ENCODE results near the gene RAMAC.
"Not testable (repeated sequence)": the region's sequence is repeated elsewhere in the genome, so short reads cannot be mapped to it uniquely, and the experiment has no call there.

RAMAC gene

GRCh38 chr15:82969353-82969752, 16.7 kb upstream of the RAMAC start:
- DNase-seq: no peak

- no peak for DNase-seq
These were observed 15.8 kb upstream of the RAMAC start for GRCh38 chr15:82970078-82970686.

DNA sequence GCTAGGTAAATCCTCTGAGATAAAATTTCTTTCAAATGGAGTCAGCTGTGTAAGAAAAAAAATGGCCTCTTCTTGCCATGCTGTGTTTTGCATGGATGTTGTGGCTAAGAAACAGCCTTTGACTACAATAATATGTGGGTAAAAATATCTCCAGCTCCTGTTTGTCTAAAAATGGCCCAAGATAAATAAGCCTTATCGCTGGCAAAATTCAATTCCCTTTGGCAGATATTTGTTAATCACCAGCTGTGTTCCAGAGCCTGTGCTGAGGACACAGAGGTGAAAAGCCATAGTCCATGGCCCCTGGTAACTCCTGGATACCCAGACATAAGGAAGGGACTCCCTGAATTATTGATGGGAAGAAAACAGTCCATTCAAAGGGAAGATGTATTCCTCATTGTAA, 15.3 kb upstream of the RAMAC start:
- DNase-seq: no peak

- DNase-seq: no peak
These were observed 14.6 kb upstream of the RAMAC start for GRCh38 chr15:82971218-82971984.

DNA sequence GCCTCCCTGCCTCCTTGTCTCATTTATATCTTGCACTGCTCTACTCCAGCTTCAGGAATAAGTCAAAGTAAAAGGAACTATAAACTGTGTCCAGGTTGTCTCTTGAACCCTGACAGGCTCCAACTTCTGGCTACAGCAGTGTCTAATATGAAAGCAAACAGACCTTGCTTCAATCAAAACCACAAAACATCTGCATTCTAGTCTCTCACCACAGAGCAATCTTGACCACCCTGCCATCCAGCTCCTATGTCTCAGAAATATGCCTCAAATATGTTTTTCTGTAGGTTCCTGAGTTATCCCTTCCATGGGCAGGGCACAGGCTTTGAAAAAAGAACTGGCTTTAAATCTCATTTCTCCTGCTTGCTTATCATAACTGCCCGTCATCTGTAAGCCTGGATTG, 13.0 kb upstream of the RAMAC start:
- DNase-seq: no peak

DNA sequence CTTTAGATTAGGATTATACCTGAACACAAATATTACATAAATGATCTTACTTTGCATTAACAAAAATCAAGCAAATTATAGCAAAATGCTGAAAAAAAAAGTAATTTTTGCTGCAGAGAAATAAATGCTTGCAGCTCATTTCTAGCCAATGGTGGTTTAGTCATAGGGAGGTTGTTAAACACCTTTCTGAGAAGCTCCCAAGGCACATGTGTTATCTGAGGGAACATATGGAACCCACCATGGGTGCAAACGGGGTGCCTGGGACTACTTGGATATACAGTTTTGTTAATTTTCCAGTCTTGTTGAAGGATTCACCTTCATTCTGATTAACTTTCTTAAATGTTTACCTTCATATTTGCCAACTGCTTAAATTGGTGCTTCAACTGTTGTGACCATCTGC, 8.9 kb upstream of the RAMAC start:
- DNase-seq: no peak

DNA sequence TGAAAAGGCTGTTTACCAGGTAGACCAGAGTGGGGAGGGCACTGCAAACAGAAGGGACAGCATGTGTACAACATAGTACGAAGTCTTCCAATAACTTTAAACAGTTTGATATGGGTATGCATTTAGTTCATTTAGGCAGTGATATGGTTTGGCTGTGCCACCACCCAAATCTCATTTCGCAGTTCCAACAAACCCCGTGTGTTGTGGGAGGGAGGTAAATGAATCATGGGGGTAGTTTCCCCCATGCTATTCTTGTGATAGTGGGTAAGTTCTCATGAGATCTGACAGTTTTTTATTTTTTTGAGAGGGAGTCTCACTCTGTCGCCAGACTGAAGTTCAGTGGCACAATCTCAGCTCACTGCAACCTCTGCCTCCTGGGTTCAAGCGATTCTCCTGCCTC, 7.6 kb upstream of the RAMAC start:
- DNase-seq: no peak

- no peak for DNase-seq
These were observed 6.3 kb upstream of the RAMAC start for GRCh38 chr15:82979726-82980125.

DNA sequence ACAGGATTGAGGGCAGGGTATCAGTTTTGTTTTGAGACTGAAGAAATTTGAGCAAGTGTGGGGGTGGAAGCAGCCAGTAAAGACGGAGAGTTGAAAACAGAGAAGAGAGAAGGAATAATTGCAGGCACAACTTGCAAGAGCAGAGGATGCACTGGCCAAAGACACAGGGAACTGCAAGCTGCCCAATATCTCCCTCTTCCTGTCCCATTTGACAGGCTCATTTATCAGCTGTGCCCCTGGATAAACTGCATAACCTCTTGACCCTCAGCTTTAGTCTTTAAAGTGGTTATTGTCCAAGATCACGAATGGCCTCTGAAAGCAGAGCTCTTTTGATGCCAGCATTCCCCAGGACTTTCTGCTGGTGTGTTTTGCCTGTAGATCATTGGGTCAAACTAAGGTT, 5.0 kb upstream of the RAMAC start:
- DNase-seq: no peak

DNA sequence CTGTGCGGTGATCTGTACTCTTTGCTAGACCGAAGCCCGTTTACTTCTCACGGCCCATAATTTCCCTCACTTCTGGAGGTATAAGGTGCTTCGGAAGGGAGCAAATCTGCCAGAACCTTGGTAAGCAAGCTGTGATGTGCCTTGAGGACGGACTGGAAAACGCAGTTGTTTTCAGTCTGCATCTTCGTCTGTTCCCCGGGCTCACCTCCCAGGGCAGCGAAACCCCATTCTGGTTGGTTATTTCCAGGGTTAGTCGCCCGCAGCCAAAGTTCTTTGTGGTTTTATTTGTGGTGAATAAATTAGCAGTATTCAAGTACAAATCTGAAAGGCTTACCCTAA, 401 bp downstream of the RAMAC start:
- peak; percentile 35 for DNase-seq

DNA sequence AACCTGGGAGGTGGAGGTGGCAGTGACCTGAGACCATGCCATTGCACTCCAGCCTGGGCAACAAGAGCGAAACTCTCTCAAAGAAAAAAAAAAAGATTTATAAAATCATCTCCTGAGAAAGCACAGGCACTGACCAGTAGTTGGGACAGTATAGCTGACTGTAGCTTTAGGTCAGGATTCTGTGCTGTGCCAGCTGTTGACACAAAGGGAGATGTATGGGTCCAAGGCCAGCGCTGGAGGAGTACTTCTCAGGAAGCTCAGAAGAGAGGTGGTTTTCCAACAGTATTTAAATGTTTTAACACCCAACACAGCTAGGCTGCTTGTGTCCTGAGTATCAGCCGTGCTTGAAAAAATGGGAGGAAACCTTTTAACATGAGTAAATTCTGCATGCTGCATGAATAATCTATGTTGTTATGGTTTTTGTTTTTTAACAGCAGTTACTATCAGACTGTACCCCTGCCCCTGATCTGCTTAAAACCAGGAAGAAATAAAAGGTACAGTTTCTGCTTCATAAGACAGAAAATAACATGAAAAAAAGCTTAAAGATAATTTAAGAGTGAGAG, 6.5 kb downstream of the RAMAC start:
- no peak for DNase-seq

- DNase-seq: no peak
These were observed 7.1 kb downstream of the RAMAC start for GRCh38 chr15:82993144-82993543.

- DNase-seq: no peak
These were observed 9.1 kb downstream of the RAMAC start for GRCh38 chr15:82995076-82995475.

- no peak for DNase-seq
These were observed 9.9 kb downstream of the RAMAC start for GRCh38 chr15:82995938-82996337.

DNA sequence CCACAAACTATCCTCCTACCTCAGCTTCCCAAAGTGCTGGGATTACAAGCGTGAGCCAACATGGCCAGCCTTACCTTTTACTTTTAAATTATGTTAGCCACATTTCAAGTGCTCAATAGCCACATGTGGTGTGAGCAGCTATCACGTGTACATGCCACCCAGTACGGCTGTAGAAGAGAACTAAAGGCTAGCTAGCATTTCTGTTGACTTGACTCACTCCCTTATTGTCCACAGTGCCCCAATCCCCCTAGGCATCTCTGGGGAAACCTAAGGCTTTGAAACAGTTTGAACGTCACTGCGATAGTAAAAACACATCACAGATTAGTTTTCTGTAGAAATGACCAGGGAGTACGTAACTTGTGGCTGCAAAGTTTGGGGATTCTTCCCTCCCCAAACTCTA, 13.4 kb downstream of the RAMAC start:
- DNase-seq: no peak

DNA sequence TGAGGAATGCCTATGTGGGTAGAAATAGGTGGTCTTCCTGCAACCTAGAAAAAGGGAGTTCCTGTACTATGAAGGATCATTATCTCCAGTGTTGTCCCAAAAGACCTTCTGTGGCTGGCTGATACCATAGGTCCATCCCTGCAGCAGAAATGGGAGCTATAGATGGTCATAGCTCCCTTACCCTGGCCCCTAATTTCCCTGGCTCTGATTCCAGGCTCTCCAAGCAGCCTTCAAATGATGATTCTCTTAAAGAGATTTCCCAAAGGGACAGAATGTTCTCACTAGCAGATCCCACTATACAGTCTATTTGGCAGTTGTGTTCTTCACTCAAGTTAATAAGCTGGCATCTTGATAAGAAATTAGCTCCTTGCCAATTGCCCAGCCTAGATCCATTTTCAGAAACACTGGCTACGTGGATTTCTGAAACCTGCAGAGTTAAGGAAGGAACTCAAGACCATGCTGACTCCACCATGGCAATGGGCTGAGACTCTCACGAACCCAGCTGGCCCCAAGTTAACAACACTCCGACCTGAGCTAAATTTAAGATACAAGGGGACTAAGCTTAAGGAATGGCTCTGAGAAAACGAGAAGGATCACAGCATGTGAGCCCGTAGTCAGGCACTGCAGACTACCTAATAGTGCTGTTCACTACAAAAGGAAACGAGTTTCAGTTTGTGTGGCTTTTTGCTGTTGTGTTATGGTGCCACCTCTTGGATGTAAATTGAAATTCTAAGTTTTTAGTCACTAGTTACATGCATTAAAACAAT, 14.1 kb downstream of the RAMAC start:
- DNase-seq: peak; percentile 68

DNA sequence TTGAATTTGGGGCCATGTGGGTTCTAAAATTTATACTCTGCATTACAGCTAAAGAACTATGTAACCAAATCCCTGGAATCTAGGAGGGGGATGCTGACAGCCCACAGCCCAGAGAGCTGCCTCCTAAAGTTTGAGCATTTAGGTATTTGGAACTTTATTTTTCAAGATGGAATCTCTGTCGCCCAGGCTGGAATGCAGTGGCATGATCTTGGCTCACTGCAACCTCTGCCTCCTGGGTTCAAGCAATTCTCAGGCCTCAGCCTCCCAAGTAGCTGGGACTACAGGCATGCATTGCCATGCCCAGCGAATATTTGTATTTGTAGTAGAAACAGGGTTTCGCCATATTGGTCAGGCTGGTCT, 14.6 kb downstream of the RAMAC start:
- not testable (repeated sequence) for DNase-seq

- peak; percentile 84 for DNase-seq
These were observed 24.8 kb downstream of the RAMAC start for GRCh38 chr15:83010709-83011270.

DNA sequence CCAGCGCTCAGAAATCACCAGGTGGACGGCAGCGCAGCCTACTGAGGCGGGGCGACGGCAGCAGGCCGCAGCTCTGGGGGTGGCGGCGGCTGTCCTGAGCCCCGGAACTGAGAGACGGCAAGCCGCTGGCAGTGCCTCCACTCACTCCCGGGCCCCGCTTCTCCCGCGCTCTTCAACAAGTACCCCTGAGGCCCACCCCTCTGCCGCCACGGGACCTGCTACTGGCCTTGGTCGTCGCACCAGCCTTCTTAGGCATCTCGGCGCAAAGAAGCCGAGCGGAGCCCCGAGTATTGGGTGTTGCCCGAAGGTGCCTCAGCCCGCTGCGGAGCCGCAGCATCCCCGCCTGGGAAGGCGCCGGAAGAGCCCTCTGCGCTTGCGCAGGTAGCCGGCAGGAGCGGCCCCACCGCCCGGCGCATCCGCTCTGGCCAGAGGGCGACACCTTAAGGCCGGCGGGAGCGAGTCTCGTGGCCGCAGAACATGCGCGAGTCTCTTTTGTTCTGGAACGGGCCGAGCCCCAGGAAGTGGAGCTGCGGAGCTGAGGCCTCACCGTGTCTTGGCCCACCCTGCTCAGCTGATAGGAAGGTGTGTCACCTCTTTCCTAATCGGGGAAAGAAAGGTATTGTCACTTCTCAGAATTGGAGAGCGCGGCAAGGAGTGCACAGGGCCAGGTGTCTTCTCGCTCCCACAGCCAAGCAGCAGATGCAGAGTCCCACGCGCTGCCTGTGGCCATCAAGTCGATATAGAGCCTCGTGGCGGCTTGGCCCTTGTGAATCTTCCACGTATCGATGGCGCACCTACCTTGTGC, 25.5 kb downstream of the RAMAC start, which contains the start of gene C15orf40:
Gene C15orf40, minus strand, starts transcription at position 369 of the 805 bp plus-strand sequence. Its CDS starts 32 bp downstream, at position 337.
- DNase-seq: peak; percentile 90

DNA sequence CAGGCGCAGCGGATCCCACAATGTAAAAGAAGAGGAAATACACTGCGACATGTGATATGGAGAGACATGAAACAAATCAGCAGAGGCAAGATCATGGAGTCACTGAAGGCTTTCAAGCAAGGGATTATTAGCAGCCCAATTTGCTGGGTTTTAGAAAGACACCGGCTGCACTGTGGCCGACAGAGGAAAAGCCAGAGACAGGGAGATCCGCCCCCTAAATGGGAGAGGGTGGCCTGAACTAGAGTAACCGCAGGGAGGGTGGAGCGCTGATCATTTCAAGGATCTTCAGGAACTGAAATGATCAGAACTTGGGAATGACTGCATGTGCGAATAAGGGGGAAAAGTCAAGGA, 26.0 kb downstream of the RAMAC start:
- no peak for DNase-seq

GRCh38 chr15:83012636-83013035, 26.6 kb downstream of the RAMAC start:
- no peak for DNase-seq

- no peak for DNase-seq
These were observed 28.2 kb downstream of the RAMAC start for GRCh38 chr15:83014205-83014653.

- no peak for DNase-seq
These were observed 29.4 kb downstream of the RAMAC start for GRCh38 chr15:83015361-83015760.
